ENCODE results near the gene ZNF121.

The ZNF121 gene

GRCh38 chr19:9584073-9584833 lies at the start of gene ZNF121:
ZNF121 (minus strand) TSS chr19:9584504; CDS start chr19:9568097, 16,407 bp downstream.
- peak; percentile 80 for DNase-seq (ENCODE audit: low read depth)
- peak within 1 kb of the TSS; percentile 97 for H3K4me3 ChIP-seq (replicated peaks; ENCODE audit: low read depth, low read length)
- no peak for TF ChIP-seq CTCF (IDR thresholded peaks at IDR 0.05; ENCODE audit: low read length, missing control alignments)

- H3K4me3 ChIP-seq (replicated peaks; ENCODE audit: low read depth, low read length): no peak overlapping the region
- no peak for TF ChIP-seq CTCF (IDR thresholded peaks at IDR 0.05; ENCODE audit: low read length, missing control alignments)
- no peak for DNase-seq (ENCODE audit: low read depth)
Measured at GRCh38 chr19:9627856-9628255, 43.6 kb upstream of the ZNF121 start.

DNA sequence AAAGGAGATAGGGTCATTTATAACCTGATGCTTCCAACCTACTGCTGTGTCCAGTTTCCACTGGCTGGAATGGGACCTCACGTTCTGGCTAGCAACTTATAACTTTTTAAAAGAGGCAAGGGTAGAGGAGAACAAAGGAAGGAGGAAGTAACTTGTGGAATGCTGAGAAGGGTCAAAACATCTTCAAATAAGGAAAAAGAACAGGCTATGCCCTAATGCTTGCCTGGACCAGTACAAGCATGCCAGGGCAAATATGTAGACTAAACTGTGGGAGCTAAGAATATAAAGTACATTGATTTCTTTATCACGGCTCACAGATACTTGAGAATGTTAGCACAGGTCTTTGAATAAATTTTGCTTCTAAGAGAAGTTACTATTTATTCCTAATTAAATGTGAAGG lies 38.2 kb upstream of the ZNF121 start:
- peak; percentile 21 for DNase-seq (ENCODE audit: low read depth)
- H3K4me3 ChIP-seq (replicated peaks; ENCODE audit: low read depth, low read length): no peak overlapping the region
- TF ChIP-seq CTCF (IDR thresholded peaks at IDR 0.05; ENCODE audit: low read length, missing control alignments): no peak

GRCh38 chr19:9621156-9622037 lies 37.1 kb upstream of the ZNF121 start, which contains the start of gene ZNF561:
ZNF561 (minus strand) TSS chr19:9621232; CDS start chr19:9619456, 1,776 bp downstream.
- H3K4me3 ChIP-seq (replicated peaks; ENCODE audit: low read depth, low read length): peak within 1 kb of the TSS; percentile 99
- peak; percentile 93 for DNase-seq (ENCODE audit: low read depth)

DNA sequence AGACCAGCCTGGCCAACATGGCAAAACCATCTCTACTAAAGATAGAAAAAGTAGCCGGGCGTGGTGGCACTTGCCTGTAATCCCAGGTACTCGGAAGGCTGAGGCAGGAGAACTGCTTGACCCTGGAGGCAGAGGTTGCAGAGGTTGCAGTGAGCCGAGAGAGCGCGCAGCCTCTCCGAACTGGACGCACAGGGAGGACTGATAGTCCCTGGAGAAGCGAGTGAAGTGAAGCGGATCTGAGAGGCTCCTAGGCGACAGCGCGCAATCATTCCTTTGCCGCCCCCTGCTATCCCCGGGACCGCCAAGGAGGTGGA lies 36.5 kb upstream of the ZNF121 start:
- TF ChIP-seq CTCF (IDR thresholded peaks at IDR 0.05; ENCODE audit: low read length, missing control alignments): no peak
- DNase-seq (ENCODE audit: low read depth): no peak
- H3K4me3 ChIP-seq (replicated peaks; ENCODE audit: low read depth, low read length): peak overlapping the region; percentile 99

More at GRCh38 chr19:9621156-9622037, 37.1 kb upstream of the ZNF121 start, which contains the start of gene ZNF561:
- no peak for TF ChIP-seq CTCF (IDR thresholded peaks at IDR 0.05; ENCODE audit: low read length, missing control alignments)

GRCh38 chr19:9615844-9616243 lies 31.5 kb upstream of the ZNF121 start:
- DNase-seq (ENCODE audit: low read depth): no peak
- H3K4me3 ChIP-seq (replicated peaks; ENCODE audit: low read depth, low read length): no peak overlapping the region
- TF ChIP-seq CTCF (IDR thresholded peaks at IDR 0.05; ENCODE audit: low read length, missing control alignments): no peak

All from fibroblast of pulmonary artery (primary cell).